GM18508 (cell line): ENCODE data around the gene SUSD3.

Source experiments
- ATAC-seq: cut with Tn5 transposase; IDR thresholded peaks from one replicate; pipeline ENCODE4 v1.9.1; 2021; ENCODE audit warnings: moderate number of reproducible peaks; ENCODE audit not compliant: insufficient read depth, unreplicated experiment

Gene SUSD3

DNA sequence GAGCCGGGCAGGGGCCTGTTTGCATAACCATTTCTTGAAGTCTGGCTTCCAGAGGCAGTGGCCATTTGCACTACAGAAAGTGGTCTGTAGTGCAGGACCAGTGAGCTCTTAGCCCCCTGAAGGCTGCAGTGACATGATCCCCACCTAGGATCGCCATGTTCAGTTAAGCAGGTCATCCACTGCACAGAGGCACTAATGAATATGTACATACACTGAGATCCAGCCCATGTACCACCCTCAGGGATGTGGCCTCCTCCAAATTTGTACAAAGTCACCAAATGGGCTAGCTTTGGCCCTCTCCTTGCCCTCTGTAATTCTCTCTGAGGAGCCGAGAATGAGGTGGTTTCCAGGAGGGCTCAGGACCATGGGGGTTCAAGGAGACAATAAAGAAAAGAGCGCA lies 8.3 kb upstream of the SUSD3 start:
- ATAC-seq: no peak

DNA sequence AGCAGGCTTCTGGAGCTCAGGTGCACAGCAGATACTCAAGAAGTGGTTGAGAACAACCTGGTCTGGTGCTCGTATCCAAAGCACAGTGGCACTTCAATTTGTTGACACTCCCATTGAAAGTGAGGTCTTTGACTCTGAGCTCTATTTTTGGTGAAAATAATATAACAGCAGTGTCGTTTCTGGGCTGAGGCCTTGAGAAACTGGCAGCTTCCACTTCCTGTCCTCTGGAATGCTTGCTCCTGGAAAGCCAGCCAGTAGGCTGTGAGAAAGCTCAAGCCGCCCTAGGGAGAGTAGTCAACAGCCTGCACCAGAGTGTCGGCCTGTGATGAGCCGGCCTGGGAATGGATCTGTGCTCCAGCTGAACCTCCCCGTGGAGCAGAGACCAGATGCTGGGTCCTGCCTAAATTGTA lies 6.8 kb upstream of the SUSD3 start:
- no peak for ATAC-seq

DNA sequence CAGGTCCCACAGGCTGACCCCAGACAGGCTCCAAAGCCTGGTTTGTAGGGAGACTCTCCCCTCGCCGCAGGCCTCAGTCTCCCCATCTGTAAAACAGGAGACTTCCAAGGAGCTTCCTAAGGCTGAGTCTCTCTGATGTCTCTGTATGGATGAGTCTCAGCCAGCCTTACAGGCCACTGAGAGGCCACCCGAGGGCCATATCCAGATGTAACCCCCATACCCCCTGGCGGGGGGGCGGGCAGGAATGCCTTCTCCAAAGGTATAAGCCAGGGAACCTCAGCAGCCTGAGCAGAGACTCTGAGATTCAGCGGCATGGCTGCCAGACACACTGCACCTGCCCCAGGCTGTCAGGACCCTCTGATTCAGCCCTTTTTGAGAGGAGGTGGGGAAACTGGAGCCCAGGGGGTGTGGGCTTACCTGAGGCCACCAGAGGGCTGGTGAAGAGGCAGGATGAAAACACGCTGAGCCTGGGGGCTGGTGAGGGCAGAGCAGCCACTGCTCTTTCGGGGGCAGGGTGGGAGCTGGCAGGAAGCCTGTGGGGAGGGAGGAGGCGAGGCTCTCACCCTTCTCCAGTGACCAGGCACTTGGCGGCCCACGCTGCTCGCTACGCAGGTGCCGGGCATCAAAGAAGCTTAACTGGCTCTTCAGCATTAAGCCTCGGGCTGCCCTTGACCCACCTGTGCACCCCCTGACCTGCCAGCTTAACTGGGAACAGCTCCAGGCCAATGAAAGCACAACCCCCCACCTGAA lies 5.5 kb upstream of the SUSD3 start:
- ATAC-seq: no peak

DNA sequence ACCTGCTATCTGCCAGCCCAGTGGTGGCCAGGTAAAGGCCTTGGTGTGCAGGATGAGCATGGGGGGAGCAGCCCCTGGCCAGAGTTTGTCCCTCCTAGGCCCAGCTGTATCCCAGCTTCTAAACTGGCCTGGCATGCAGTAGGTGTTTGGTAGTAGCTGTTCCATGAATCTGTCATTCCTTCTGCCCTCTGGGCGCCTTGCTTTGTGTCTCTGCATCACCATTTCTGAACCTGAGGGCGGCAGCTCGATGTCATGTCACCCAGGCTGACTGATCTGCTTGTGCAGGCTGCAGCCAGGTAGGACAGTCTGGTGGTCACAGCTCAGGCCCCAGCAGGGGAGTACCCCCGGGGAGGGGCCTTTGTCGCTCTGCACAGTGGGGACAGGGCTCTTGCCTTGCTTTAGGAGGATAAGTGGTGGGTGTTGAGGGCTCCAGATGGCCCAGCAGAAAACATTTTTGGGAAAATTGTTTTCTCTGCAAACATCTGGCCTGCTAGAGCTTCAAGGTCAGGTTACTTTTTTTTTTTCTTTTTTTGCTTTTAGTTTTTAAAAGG lies 4.6 kb upstream of the SUSD3 start:
- no peak for ATAC-seq

DNA sequence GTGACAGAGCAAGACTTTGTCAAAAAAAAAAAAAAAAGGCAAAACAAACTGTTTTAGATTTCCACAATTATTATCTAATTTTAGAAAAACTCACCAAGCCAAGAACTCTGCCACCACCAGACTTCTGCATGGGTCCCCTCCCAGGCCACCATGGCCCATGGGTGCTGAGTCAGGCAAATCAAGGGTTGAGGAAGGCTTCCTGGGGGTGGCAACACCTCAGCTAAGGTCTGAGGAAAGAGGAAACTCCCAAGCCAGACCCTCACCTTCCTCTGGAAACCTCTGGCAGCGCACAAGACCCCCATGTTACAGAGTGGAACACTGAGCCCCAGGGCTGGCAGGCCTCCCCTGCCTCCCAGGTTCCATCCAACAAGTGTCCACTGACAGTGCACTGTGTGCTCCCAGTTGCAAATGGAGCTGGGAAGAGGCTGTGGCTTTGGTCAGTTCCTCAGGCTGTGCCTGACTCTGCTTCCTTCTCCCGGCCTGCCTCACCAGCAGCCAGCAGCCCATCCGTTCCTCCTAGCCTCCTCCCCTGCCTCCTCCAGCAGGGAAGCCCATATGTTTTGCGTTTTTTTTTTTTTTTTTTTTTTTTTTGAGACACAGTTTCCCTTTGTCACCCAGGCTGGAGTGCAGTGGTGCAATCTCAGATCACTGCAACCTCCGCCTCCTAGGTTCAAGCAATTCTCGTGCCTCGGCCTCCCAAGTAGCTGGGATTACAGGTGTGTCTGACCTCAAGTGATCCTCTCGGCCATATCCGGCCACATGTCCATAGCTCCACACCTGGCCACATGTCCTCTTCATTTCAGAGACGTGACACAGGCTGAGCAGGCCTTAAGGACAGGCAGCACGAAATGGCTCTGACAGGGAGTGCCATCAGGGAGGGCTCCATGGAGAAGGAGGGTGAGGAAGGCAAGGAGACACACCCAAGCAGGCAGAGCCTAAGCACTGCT lies 3.5 kb upstream of the SUSD3 start:
- no peak for ATAC-seq

DNA sequence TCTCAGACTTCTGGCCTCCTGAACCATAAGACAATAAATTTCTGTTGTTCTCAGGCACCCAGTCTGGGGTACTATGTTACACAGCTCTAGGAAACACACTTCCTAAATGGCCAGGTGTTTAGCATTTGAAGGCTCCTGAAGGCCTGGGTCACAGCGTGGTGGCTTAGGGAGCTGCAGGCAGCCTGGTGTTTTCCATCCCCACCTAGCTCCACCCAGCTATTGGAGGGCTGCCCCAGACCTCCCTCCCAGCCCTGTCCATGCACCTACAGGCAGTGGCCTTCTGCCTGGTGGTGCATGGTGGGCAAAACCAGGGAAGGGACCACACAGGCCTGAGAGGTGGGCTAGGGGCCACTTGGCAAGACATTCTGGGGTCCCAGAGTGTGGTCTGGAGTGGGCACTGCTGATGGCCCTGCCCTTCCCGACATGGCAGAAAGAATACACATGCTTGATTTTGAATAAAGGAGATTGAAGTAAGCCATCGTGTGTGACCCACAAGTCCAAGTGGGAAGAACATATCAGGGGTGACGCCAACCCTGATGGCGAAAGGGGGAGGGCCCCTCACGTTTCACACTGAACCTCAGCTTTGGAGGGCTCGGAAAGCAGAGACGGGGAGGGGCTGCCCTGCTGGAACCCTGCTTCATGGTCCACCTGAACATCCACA lies 1.3 kb upstream of the SUSD3 start:
- no peak for ATAC-seq

DNA sequence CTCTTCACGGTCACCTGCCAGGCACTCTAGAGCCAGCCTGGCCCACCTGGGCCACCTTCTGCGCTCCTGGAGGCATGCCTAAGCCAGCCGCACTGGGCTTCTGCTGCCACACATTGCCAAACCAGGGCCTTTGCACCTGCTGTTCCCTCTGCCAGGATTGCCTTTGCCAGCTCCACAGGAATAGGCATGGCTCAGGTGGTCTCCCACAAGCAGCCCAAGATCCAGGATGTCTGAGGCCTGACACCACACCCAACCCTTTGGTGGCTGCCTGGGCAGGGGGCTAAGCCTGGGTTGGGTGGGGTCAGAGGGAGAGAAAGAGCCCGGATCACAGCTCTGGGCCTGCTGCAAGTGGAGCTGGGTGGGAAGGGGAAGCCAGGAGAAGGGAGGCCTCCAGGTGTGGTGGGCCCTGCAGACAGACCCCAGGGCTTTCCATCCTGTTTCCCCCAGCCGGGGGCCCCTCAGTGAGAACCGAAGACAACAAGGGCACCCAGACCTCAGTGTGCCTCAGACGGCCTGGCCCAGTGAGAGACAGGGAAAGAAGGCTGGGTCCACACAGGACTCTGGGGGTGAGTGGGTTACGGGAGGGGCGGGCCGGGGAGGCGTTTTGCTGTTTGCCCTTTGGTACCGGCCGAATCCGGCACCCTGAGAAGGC lies 672 bp upstream of the SUSD3 start:
- no peak for ATAC-seq

DNA sequence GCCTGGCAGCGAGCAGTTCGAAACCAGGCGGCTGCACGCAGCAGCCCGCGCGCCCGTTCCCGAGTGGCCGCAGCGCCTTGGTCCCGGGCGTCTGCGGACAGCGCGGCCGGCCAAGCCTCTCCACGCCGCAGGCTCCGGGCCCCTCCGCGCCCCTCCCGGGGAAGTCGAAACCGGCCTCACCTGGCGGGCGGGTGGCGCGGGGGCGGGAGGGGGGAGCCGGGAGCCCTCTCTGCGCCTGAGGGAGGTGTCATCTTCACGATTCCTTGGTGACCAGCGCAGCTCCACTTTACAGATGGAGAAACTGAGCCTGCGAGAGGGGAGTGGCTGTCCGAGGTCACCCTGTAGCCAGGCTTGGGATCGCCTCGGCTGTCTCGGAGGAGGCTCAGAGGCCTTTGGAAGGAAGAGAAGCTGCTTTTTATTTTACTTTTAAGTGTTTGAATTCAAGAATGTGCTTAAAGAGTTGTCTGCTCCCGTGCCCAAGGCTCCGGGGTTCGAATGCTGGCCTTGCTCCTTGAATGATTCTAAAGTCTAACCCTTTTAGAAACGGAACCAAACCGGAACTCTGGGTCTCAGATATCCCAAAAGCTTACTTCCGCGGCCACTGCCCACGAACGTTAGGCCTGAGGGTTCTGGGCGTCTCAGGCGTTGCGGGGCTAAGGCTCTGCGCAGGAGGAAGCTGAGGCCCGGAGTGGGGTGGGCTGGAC lies 662 bp downstream of the SUSD3 start:
- ATAC-seq: no peak

DNA sequence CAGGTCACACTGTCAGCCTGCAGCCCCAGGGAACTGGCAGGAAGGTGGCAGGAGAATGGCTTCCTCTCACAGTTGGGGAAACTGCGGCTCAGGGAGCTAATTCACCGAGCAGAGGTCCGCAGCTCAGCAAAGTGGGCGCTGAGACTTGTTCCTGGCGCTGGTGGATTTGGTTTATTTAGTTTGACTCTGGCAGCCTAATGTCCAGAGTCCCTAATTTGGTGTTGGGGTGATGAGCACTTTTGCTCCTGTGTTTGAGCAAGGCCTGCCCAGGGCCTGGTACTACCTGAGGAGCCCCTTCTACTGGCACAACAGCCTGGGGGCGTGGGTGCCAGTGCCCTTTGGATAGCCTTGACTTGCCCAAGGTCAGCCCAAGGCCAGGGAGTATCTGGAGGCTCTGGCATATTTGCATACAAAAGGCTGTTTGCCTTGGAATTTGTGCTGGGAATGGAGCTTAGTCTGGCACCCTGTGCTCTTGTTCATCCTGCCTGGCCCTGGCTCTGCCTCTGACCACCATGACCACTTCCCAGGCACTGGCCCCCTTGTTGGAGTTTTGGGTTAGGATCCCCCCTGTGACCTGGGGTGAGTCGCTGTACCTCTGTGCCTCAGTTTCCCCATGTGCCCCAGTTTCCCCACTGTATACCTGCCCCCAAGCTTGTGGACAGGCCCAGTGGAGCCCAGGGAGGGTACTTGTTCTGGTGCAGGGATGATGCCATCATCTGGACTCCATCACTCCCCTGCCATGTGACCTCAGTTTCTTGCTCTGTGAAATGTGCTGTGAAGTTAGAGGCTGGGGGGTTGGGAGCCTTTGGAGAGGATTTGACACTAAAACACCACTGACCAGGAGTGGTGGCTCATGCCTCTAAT lies 1.4 kb downstream of the SUSD3 start:
- no peak for ATAC-seq

DNA sequence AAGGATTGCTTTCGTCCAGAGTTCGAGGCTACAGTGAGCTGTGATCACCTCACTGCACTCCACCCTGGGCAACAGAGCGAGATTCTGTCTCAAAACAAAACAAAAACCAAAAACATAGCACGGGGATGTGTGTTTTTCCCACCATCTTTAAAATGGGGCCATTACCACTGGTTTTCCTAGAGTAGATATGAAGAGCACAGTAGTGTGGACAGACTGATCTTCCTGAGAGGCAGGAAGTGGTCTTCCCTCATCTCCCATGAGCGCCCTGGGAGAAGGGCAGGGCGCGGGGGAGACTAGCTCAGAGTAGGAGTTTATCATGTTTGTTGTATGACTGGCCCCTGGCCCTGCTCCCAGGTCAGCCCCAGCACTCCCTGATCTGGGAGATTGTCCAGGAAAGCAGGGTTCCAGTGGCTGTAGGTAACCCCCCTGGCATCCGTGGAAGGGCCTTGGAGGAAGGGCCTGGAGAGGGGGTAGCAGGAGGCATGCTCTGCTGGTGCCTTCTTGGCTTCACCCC lies 2.3 kb downstream of the SUSD3 start:
- no peak for ATAC-seq

DNA sequence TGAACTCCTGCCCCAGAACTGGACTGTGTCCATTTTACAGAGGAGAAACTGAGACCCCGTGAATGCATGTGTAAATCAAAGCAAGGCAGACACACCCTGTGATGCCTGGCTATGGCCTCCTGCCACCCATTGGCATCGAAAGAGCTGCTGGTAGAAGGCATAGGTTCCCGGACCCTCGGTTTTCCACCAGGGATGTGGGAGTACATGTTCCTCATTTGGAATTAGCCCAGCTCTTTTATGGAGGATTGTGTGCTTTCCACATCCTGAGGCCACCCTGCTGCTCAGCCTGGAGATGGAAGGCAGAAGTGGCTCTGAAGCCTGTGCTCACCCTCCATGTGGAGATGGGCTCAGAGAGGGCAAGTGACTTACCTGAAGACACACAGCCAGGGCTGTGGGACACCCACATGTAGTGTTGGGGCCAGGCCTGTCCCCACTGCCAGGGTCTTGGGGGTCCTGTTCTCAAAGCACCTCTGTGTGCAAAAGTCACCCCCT lies 2.8 kb downstream of the SUSD3 start:
- ATAC-seq: no peak

DNA sequence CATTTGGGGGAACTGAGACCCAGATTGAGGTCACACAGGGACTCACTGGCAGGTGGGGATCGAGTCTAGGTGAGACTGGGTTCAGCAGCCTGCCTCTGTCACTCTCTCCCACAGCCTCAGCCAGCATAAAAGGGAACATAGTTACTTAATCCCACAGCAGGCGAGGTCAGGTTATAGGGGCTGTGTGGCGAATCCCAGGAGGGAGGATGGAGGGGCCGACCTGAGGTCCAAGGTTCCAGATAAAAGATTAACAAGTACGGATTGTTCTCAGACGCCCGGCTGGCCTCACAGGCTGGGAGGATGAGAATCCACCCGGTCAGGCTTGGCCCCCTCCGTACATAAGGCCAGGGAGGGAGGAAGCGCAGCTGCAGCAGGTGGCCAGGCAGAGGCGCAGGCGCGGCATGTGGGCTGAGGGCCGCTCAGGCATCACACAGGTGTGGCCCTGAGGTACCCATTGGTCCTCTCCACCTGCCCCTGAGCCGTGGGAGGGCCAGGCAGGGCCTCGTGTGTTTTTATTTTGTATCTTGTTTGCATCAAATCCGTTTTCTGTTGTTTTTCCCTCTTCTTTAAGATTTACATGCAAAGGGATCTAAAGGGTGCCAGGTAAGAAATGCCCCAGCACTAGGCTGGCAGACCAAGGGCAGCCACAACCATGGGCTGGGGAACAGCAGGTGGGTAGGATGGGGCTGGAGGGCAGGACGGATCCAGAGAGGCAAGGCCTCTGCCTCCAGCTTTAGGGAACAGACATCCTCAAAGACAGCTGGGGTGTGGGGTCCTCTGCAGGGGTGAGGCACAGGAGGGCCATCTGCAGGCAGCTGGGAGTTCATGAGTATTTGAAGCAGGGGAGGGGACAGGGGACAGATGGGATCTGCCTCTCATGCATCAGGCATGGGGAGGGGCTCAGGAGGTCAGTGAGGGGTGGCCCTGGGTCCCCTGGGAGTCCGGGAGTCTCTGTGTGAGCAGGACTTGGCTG lies 3.6 kb downstream of the SUSD3 start:
- ATAC-seq: no peak

DNA sequence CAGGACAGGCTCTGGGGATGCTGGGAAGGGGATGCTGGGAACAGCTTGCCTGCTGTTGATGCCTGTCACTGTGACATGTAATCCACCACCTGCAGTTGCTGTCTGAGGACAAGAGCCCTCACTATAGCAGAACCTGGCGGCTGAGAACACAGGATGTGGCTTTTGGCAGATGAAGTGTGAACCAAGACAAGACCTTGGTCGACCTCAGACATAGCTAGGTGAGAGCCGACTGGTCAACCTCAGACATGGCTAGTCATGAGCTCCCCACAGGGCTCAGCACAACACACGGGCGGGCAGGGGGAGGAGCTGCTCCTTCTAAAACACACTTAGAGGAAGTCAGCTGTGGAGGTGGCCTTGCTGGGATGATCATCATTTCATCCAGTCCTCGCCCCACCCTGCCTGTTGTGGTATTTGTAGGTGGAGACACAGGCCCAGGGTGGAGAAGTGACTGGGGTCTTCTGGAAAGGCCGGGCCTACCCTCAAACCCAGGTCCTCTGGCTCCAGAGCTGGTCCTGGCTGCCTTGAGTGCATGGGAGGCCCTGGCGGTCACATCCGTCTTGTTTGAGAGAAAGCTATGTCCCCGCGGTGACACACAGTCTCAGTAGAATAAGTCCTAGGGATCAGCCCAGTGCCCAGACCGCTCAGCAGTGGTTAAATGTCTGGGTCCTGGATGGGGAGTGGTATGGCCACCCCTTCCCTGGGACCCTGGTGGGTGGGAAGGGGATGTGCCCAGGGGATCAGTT lies 6.1 kb downstream of the SUSD3 start:
- peak; percentile 81 for ATAC-seq

DNA sequence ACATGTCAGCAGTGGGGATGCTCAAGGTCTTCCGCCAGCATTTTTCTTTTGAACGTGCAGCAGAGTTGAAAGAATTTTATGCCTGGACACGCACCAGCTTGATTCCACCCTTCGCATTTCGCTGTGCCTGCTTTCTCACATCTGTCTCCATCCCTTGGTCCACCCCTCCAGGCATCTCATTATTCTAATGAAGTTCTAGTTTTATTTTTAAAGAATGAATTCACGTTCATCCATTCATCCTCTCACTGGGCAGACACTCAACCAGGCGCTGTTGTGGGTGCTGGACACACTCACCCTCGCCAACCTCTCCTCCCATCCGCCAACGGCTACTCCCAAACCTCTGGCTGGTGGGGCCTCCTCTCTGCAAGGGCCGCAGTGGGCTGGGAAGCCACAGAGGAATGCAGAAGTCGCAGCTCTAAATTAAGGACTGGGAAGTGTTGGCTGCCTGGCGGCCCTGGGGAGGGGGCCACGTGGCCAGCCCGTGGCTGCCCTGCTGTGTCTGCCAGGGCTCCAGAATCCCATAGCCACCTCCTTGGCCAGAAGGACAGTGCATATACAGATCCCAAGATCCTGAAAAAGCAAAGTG lies 6.7 kb downstream of the SUSD3 start:
- ATAC-seq: no peak

DNA sequence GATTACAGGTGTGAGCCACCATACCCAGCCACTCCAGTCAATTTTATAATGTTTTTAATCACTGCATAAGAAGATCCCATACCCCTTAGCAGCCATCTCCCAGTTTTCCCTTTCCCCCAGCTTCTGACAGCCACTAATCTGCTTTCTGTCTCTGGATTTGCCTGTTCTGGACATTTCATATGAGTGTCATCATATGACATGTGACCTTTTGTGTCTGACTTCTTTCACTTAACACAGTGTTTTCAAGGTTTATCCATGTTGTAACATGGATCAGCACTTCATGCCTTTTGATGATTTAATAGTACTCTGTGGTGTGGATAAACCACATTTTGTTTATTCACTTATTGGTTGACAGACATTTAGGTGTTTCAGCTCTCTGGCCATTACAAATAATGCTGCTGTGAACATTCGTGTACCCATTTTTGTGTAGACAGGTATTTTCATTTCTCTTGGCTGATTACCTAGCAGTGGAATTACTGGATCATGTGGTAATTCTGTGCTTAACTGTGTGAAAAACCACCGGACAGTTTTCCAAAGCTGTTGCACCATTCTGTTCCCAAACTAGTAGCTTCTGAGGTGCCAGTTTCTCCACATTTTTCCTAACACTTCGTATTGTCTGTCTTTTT lies 8.6 kb downstream of the SUSD3 start:
- ATAC-seq: no peak

DNA sequence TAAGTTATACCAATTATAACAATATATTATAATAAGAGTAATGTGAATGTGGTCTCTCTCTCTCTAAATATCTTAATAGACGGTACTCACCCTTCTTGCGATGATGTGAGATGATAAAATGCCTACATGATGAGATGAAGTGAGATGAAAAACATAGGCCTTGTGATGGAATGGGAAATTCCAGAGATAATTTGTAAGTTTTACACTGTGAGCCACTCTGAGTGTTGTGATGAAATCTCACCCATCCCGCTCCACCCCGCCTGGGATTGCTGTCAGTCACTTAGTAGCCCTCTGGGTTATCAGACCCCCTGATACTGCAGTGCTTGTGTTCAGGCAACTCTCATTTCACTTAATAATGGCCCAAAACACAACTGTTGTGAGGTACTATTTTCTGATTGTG lies 10.5 kb downstream of the SUSD3 start:
- ATAC-seq: no peak
